ENCODE measurements around the gene RAD54L.
"Not testable (repeated sequence)": the region's sequence is repeated elsewhere in the genome, so short reads cannot be mapped to it uniquely, and the experiment has no call there.

The RAD54L gene

GRCh38 chr1:46236882-46237281 lies 10.7 kb upstream of the RAD54L start:
- no peak for TF ChIP-seq CTCF (IDR thresholded peaks at IDR 0.05; ENCODE audit: control insufficient read depth, insufficient read depth, low read depth, low read length, missing control alignments)
- H3K4me3 ChIP-seq (ENCODE audit: control insufficient read depth, low read depth, low read length) = no peak overlapping the region
- DNase-seq (ENCODE audit: low read depth) = no peak

- not testable (repeated sequence) for H3K4me3 ChIP-seq (ENCODE audit: control insufficient read depth, low read depth, low read length)
- DNase-seq (ENCODE audit: low read depth) = peak; percentile 35
These were observed 8.7 kb upstream of the RAD54L start for GRCh38 chr1:46238865-46239264.

- H3K4me3 ChIP-seq (ENCODE audit: control insufficient read depth, low read depth, low read length); DNase-seq (ENCODE audit: low read depth): not testable (repeated sequence)
These were observed 5.8 kb upstream of the RAD54L start for GRCh38 chr1:46241733-46242132.

GRCh38 chr1:46242918-46243317 lies 4.6 kb upstream of the RAD54L start:
- no peak overlapping the region for H3K4me3 ChIP-seq (ENCODE audit: control insufficient read depth, low read depth, low read length)
- no peak for DNase-seq (ENCODE audit: low read depth)
- no peak for TF ChIP-seq CTCF (IDR thresholded peaks at IDR 0.05; ENCODE audit: control insufficient read depth, insufficient read depth, low read depth, low read length, missing control alignments)

GRCh38 chr1:46243831-46244230 lies 3.7 kb upstream of the RAD54L start:
- H3K4me3 ChIP-seq (ENCODE audit: control insufficient read depth, low read depth, low read length); DNase-seq (ENCODE audit: low read depth): not testable (repeated sequence)

- H3K4me3 ChIP-seq (ENCODE audit: control insufficient read depth, low read depth, low read length) = no peak overlapping the region
- DNase-seq (ENCODE audit: low read depth) = no peak
- TF ChIP-seq CTCF (IDR thresholded peaks at IDR 0.05; ENCODE audit: control insufficient read depth, insufficient read depth, low read depth, low read length, missing control alignments) = peak; percentile 56
These were observed 2.7 kb upstream of the RAD54L start for GRCh38 chr1:46244656-46245371.

GRCh38 chr1:46246136-46246535 lies 1.4 kb upstream of the RAD54L start:
- DNase-seq (ENCODE audit: low read depth); H3K4me3 ChIP-seq (ENCODE audit: control insufficient read depth, low read depth, low read length): not testable (repeated sequence)

- TF ChIP-seq CTCF (IDR thresholded peaks at IDR 0.05; ENCODE audit: control insufficient read depth, insufficient read depth, low read depth, low read length, missing control alignments) = no peak
- H3K4me3 ChIP-seq (ENCODE audit: control insufficient read depth, low read depth, low read length) = peak overlapping the region; percentile 74
- no peak for DNase-seq (ENCODE audit: low read depth)
These were observed 771 bp upstream of the RAD54L start for GRCh38 chr1:46246548-46247435.
